Measurements from ENCODE around the gene OR5L1.

DNA sequence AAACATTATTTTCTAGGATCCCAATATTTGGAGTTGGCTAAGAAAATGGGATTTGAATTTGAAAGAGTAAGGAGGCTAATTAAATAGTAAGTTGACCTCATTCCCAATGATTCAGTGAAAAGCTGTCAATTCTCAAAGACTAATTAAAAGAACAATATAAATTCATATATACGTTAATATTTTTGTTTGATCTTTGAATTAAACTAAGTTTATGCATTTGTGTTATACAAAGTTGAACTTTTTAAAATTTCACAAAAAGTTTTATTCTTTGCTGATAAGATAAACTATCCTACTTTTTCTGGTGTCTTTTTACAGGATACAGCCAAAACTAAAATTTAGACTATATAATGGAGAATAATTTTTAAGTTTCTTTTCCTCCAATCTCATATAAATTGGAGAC is at the start of gene OR5L1:
- TF ChIP-seq, protein P1, sequence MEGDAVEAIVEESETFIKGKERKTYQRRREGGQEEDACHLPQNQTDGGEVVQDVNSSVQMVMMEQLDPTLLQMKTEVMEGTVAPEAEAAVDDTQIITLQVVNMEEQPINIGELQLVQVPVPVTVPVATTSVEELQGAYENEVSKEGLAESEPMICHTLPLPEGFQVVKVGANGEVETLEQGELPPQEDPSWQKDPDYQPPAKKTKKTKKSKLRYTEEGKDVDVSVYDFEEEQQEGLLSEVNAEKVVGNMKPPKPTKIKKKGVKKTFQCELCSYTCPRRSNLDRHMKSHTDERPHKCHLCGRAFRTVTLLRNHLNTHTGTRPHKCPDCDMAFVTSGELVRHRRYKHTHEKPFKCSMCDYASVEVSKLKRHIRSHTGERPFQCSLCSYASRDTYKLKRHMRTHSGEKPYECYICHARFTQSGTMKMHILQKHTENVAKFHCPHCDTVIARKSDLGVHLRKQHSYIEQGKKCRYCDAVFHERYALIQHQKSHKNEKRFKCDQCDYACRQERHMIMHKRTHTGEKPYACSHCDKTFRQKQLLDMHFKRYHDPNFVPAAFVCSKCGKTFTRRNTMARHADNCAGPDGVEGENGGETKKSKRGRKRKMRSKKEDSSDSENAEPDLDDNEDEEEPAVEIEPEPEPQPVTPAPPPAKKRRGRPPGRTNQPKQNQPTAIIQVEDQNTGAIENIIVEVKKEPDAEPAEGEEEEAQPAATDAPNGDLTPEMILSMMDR (IDR thresholded peaks at IDR 0.05): no peak
- TF ChIP-seq TEAD1 (CRISPR knock-in tag; IDR thresholded peaks at IDR 0.05) (no peak), CREB1 (CRISPR knock-in tag; IDR thresholded peaks at IDR 0.05) (no peak), FOXK1 (CRISPR knock-in tag; IDR thresholded peaks at IDR 0.05) (no peak), IRF2 (CRISPR knock-in tag; IDR thresholded peaks at IDR 0.05; ENCODE audit: borderline replicate concordance, low read depth) (no peak)

Data from WTC11 (cell line).